GM18519 (cell line): ENCODE results near the gene GSTA1.
"Not testable (repeated sequence)": the region's sequence is repeated elsewhere in the genome, so short reads cannot be mapped to it uniquely, and the experiment has no call there.

Experiments used
- ATAC-seq: cut with Tn5 transposase; IDR thresholded peaks from one replicate; pipeline ENCODE4 v1.9.1; 2021; ENCODE audit warnings: mild to moderate bottlenecking, moderate library complexity; ENCODE audit not compliant: unreplicated experiment, low FRiP score

GSTA1 gene

DNA sequence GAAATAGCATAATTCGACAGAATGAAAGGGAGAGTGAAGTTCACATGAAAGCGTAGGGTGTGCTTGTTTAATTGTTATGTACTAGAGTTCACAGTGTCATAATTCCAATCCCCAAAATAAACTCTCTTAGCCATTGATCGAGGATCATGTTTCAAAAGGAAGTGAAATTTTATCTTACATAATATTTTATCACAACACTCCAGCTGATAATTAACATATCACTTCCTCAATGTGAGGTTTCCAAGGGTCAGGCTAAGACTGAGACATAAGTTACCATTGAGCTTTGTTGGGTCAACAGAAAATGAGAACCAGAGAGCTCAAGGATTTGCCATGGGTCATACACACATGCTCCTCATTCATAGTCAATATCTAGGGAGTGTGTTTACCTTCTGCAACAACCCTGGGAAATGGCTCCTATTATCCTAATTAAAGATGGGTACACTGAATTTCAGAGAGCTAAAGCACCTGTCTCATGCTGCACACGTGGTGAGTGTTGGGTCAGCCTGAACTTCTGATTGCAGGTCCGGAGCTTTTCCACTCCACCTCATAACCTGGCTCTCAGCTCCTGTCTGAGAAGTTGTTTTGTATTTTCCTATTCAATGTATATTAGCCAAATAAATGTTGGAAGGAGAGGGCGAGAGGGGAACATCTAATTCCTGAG lies 43.4 kb downstream of the GSTA1 start:
- ATAC-seq = no peak

DNA sequence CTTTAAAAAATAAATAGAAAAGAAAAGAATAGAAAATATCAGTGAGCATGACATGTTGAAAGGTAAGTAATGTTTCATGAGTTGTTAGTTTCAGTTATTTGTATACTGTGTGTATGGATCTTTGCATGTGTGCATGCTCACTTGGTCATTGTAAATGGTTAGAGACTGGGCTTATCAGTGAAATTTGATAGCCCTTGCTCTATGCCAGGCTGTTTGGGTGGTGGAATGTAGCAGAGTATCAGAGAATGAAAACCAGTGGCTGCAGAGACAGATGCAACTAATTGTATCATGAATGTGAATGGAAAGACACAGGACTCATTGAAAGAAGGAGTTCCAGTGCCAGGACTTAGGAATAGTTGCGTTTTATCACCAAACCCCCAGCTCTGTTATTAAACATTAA lies 44.5 kb downstream of the GSTA1 start:
- no peak for ATAC-seq

GRCh38 chr6:52757651-52758338 lies 45.8 kb downstream of the GSTA1 start:
- ATAC-seq = not testable (repeated sequence)

DNA sequence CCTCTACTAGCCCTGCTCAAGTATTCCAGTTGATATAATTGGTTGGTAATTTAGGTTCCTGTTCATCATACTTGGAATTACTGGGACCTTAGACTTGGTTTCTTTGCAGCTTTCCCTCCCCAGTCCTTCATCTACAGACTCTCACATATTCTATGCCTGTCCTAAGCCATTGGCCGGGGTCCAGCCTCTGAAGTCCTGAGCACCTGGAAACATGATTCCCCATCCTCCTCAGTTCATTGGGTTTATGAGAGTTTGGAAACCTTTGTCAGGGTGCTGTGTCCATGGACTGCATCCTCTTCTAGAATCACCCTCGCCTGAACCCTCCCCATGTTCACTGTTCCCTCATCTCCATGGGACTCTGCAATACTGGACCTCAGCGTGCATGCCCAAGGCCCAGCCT lies 49.2 kb downstream of the GSTA1 start:
- ATAC-seq = no peak

DNA sequence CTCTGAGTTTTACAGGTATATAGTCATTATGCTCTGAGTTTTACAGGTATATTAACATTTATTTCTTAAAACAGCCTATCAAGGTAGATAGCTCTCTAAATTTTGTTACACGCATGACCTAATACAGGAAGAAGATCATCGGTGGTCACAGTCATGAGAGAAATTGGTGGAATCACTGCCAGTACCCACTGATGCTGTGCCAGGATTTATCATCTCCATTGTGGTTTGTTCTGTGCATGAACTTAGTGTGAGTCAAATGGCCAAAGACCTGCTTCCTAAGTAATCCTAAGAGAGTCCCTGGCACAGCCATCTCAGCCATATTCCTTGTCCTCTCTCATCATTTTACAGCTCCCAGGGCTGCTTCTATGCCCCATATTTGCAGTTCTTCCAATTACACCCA lies 50.5 kb downstream of the GSTA1 start:
- not testable (repeated sequence) for ATAC-seq

DNA sequence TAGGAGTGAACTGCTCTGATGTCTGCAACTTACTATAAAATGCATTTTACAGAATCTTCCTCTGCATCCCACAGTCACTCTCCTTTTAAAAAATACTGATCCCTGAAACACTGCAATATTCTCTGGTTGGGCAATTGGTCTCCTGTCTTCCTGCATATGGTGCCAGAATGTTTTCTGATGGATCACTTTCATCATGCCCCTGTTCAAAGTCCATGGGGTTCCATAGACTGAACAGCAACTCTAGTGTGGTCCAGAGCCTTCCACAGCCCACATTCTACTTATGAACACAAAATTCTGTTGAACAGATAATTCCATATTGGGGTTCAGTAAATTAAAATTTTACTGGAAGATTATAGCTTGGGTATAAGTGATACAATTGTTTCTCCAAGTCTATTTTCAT lies 51.3 kb downstream of the GSTA1 start:
- no peak for ATAC-seq

- ATAC-seq = no peak
Observed at GRCh38 chr6:52749556-52750152, 54.0 kb downstream of the GSTA1 start.

DNA sequence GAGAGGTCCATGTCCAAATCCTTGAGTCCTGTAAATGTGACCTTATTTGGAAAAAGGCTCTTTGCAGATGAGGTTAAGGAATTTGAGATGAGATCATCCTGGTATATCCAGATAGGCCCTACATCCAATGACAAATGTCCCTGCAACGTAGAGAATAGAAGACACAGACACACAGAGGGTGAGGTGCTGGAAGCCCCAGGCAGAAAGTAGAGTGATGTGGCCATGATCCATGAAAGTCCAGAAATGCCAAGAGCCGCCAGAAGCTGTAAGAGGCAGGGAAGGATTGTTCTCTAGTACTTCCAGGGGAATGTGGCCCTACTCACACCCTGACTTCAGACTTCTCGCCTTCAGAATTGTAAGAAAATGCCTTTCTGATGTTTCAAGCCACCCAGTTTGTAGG lies 56.3 kb downstream of the GSTA1 start:
- not testable (repeated sequence) for ATAC-seq

DNA sequence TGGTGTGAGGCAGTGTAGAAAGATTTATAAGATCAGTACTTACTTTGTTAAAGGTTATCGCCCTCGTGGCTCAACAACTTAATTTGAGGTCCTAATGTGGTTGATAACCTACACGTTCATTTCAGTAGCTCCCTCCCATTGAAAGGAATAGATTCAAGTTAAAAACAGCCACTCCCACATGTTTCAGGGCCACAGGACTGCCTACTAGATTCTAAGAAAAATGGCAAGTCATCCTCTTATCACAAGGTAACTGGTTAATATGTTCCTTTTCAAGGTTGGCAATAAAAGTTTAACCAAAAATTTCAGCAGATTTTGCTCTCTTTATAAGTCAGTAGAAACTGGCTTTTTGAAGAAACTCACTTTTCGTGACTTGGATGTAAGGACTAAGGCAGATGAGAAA lies 57.4 kb downstream of the GSTA1 start:
- no peak for ATAC-seq

DNA sequence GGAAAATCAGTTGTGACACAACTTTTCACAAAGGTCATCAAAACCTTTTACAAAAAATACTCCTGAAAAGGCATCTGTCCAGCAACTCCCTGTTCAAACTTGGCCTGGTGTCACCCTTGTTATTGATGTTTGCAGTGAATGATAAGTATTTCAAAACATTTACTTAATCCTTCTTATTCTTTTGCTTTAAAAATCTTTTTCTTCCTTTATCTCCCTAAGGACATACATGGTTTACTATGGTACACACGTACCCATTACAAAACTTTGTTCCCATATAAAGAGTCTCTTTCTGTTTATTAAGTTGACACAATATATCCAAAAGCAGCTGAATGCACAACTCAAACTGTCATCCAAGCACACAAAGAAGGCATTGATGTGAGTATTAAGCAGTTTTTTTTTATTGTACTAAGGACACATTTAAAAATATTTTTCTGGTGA lies 57.8 kb downstream of the GSTA1 start:
- ATAC-seq = no peak

DNA sequence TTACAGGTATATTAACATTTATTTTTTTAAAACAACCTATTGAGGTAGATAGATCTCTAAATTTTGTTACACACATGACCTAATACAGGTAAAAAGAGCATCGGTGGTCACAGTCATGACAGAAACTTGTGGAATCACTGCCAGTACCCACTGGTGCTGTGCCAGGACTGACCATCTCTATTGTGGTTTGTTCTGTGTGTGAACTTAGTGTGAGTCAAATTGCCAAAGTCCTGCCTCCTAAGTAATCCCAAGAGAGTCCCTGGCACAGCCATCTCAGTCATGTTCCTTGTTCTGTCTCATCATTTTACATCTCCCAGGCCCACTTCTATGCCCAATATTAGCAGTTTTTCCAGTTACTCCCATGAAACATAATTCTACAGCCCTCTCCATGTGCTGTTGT lies 61.7 kb downstream of the GSTA1 start:
- ATAC-seq = no peak
